ENCODE results near the gene ABI3BP.

GRCh38 chr3:101038393-101038792 lies 45.2 kb upstream of the ABI3BP start:
- TF ChIP-seq EP300 (IDR thresholded peaks at IDR 0.05) (no peak), POLR2AphosphoS5 (IDR thresholded peaks at IDR 0.05) (no peak), CTCF (IDR thresholded peaks at IDR 0.05) (no peak)

All from upper lobe of left lung (tissue), 4 donors.